ENCODE data around the gene SIL1. TPM values are rescaled to one million over a fixed set of nuclear protein-coding genes. Genes with fewer than 3 reads are reported as not detected.

SIL1 gene
- total and polyA plus RNA-seq, 2 of the 4 experiments (the other 2 are of a cell fraction), result 56.1 to 66.0 TPM

- ATAC-seq (ENCODE audit: low read depth), result no peak
- H2BK5ac ChIP-seq (ENCODE audit: low read depth, low read length, poor library complexity, severe bottlenecking), result no peak overlapping the region
- H2BK120ac ChIP-seq (ENCODE audit: low read depth, low read length), result no peak overlapping the region
- H2AFZ ChIP-seq (replicated peaks; ENCODE audit: low read length, poor library complexity), result no peak overlapping the region
- no peak overlapping the region for H3K4me2 ChIP-seq (ENCODE audit: low read depth, low read length)
- H2AK5ac ChIP-seq (ENCODE audit: low read depth, low read length), result no peak overlapping the region
- no peak overlapping the region for H3K14ac ChIP-seq (replicated peaks; ENCODE audit: low read depth, low read length)
- no peak overlapping the region for H3K27ac ChIP-seq (ENCODE audit: insufficient read depth, low read length)
- 40% methylated on average over 1 of the region's 2 CpGs; no CpG with 5 or more reads in 1 of the 2 experiments for WGBS, 2 experiments (ENCODE audit: extremely low coverage in 2 of 2, insufficient read length in 1 of 2)
- no peak for DNase-seq
- no peak overlapping the region for H3K4ac ChIP-seq (ENCODE audit: low read depth, low read length)
- no peak overlapping the region for H2BK20ac ChIP-seq (ENCODE audit: low read depth, low read length)
- dilution Hi-C loops (cut with HindIII; ENCODE audit: low sequenced_read_pairs, unreplicated experiment), result no loop called here
- H4K20me1 ChIP-seq (ENCODE audit: insufficient read depth, low read length), result peaks cover 12% of the 10 kb centered on the region
- H3K9ac ChIP-seq (ENCODE audit: low read depth, low read length), result no peak overlapping the region
- in situ Hi-C loops (cut with MboI; ENCODE audit: low sequenced_read_pairs), result no loop called here
- H3K4me1 ChIP-seq (ENCODE audit: control insufficient read depth, insufficient read depth, low read length), result peaks cover 13% of the 10 kb centered on the region
- H3K79me1 ChIP-seq (ENCODE audit: low read depth in 1 of 2, low read length in 2 of 2), result peaks cover 2 to 32% of the 10 kb centered on the region in 2 experiments; a peak in 3 of 4 replicates
- H3K23ac ChIP-seq (ENCODE audit: low read depth, low read length), result no peak overlapping the region
- H4K5ac ChIP-seq (ENCODE audit: low read depth, low read length), result no peak overlapping the region
- H3K18ac ChIP-seq (ENCODE audit: low read depth, low read length), result no peak overlapping the region
- no peaks in the 10 kb centered on the region for H3K36me3 ChIP-seq (ENCODE audit: control insufficient read depth, insufficient read depth, low read length)
- no peak overlapping the region for H3K4me3 ChIP-seq (ENCODE audit: insufficient read depth, low read depth, low read length)
- peaks cover 10% of the 10 kb centered on the region for H3K9me1 ChIP-seq (ENCODE audit: insufficient read depth, low read length)
- no peaks in the 10 kb centered on the region for H3K27me3 ChIP-seq (ENCODE audit: control insufficient read depth, insufficient read depth, low read length)
- no peak for TF ChIP-seq RAD21 (IDR thresholded peaks at IDR 0.05; ENCODE audit: low read length)
- no peak overlapping the region for H4K8ac ChIP-seq (ENCODE audit: low read depth in 2 of 2, low read length in 2 of 2)
- H2AK9ac ChIP-seq (replicated peaks; ENCODE audit: low read depth, low read length, poor library complexity), result no peak overlapping the region
- POLR2A ChIA-PET (ENCODE audit: unreplicated experiment), result no interaction called here
- H4K91ac ChIP-seq (ENCODE audit: insufficient read depth, low read depth, low read length), result no peak overlapping the region
- intact Hi-C loops (cut with micrococcal nuclease), result no loop called here
- BruUV-seq (replicated peaks), result no TSS peak
- CTCF ChIA-PET, result no interaction called here
- H2BK15ac ChIP-seq (ENCODE audit: low read depth, low read length), result no peak overlapping the region
- H3K56ac ChIP-seq (ENCODE audit: extremely low read depth, insufficient read depth, low read length), result no peak overlapping the region
- H3K9me3 ChIP-seq (ENCODE audit: control insufficient read depth, insufficient read depth, low read length), result no peaks in the 10 kb centered on the region
Observed at GRCh38 chr5:139133282-139133681, 64.9 kb downstream of the SIL1 start.
